IMR-90 (cell line): ENCODE results near the gene UBE3B. TPM values are rescaled to one million over a fixed set of nuclear protein-coding genes. Genes with fewer than 3 reads are reported as not detected.

Experiments used
- ATAC-seq: fragments of 200-7000 bp; cut with Tn5 transposase; 2 replicates; pipeline ENCODE4 v1.9.1; 2020; ENCODE audit warnings: low read depth, mild to moderate bottlenecking, moderate library complexity
- BruUV-seq: library from RNA; stranded (reverse); fragments of 400-500 nt; replicated peaks from 2 replicates; lab custom pipeline; 2021; lab: Mats Ljungman, UMichigan
- CTCF ChIA-PET: fragments of 300-600 bp; formaldehyde crosslinking; extraction: SDS; loops from one replicate; lab custom pipeline; 2021; ENCODE audit warnings: antibody characterized with exemption; lab: Yijun Ruan, JAX
- POLR2A ChIA-PET: fragments of 300-600 bp; sonication (Branson Sonifier 250); formaldehyde crosslinking; loops from one replicate; lab custom pipeline; 2022; ENCODE audit warnings: antibody characterized with exemption; ENCODE audit not compliant: unreplicated experiment; lab: Charles Lee
- DNase-seq: peaks from one replicate; pipeline ENCODE4 v3.0.0; 2013
- H2AFZ ChIP-seq: replicated peaks from 2 replicates; pipeline ENCODE3; 2013; ENCODE audit warnings: low read length, mild to moderate bottlenecking; ENCODE audit not compliant: poor library complexity
- H2AK5ac ChIP-seq: 2 replicates; pipeline ENCODE4 v1.6.1; 2013; ENCODE audit warnings: low read depth, low read length, inconsistent platforms
- H2AK9ac ChIP-seq: replicated peaks from 2 replicates; pipeline ENCODE3; 2013; ENCODE audit warnings: mild to moderate bottlenecking, low read depth, low read length, moderate library complexity; ENCODE audit not compliant: poor library complexity
- H2BK120ac ChIP-seq: 2 replicates; pipeline ENCODE4 v1.6.1; 2013; ENCODE audit warnings: low read depth, low read length, inconsistent platforms
- H2BK15ac ChIP-seq: 3 replicates; pipeline ENCODE4 v1.6.1; 2013; ENCODE audit warnings: low read depth, low read length, inconsistent platforms
- H2BK20ac ChIP-seq: 2 replicates; pipeline ENCODE4 v1.6.1; 2013; ENCODE audit warnings: low read depth, mild to moderate bottlenecking, inconsistent platforms, low read length, moderate library complexity
- H2BK5ac ChIP-seq: 2 replicates; pipeline ENCODE4 v1.6.1; 2013; ENCODE audit warnings: mild to moderate bottlenecking, low read depth, low read length, inconsistent platforms; ENCODE audit not compliant: poor library complexity, severe bottlenecking
- H3K14ac ChIP-seq: replicated peaks from 2 replicates; pipeline ENCODE4 v1.6.1; 2013; ENCODE audit warnings: low read depth, low read length, inconsistent platforms
- H3K18ac ChIP-seq: 2 replicates; pipeline ENCODE4 v1.6.1; 2013; ENCODE audit warnings: low read depth, low read length, control low read depth
- H3K23ac ChIP-seq: 2 replicates; pipeline ENCODE4 v1.6.1; 2013; ENCODE audit warnings: low read depth, low read length, inconsistent platforms
- H3K27ac ChIP-seq: 2 replicates; pipeline ENCODE4 v1.5.1; 2013; ENCODE audit warnings: mild to moderate bottlenecking, control low read depth, low read length; ENCODE audit not compliant: insufficient read depth
- H3K27me3 ChIP-seq: 2 replicates; pipeline ENCODE4 v1.6.1; 2013; ENCODE audit warnings: low read length; ENCODE audit not compliant: control insufficient read depth, insufficient read depth
- H3K36me3 ChIP-seq: 2 replicates; pipeline ENCODE4 v1.6.1; 2013; ENCODE audit warnings: low read length, mixed read lengths; ENCODE audit not compliant: control insufficient read depth, insufficient read depth
- H3K4ac ChIP-seq: 2 replicates; pipeline ENCODE4 v1.6.1; 2013; ENCODE audit warnings: low read depth, low read length, inconsistent platforms
- H3K4me1 ChIP-seq: 2 replicates; pipeline ENCODE4 v1.6.1; 2013; ENCODE audit warnings: low read length, mixed read lengths; ENCODE audit not compliant: control insufficient read depth, insufficient read depth
- H3K4me2 ChIP-seq: 2 replicates; pipeline ENCODE4 v1.6.1; 2013; ENCODE audit warnings: low read depth, mild to moderate bottlenecking, control low read depth, low read length, moderate library complexity
- H3K4me3 ChIP-seq: 2 replicates; pipeline ENCODE4 v1.5.1; 2013; ENCODE audit warnings: low read depth, mild to moderate bottlenecking, control low read depth, low read length, moderate library complexity; ENCODE audit not compliant: insufficient read depth
- H3K56ac ChIP-seq: 2 replicates; pipeline ENCODE4 v1.6.1; 2013; ENCODE audit warnings: low read length, inconsistent platforms; ENCODE audit not compliant: insufficient read depth; ENCODE audit errors: extremely low read depth
- H3K79me1 ChIP-seq, 2 experiments: 2 replicates each; pipeline ENCODE4 v1.6.1; 2013; ENCODE audit warnings: low read length in 2 of 2, inconsistent platforms in 1 of 2, low read depth in 1 of 2
- H3K9ac ChIP-seq: 2 replicates; pipeline ENCODE4 v1.6.1; 2013; ENCODE audit warnings: low read depth, low read length, control low read depth
- H3K9me1 ChIP-seq: 2 replicates; pipeline ENCODE4 v1.6.1; 2013; ENCODE audit warnings: low read length, inconsistent platforms; ENCODE audit not compliant: insufficient read depth
- H3K9me3 ChIP-seq: 2 replicates; pipeline ENCODE4 v1.6.1; 2013; ENCODE audit warnings: low read length; ENCODE audit not compliant: control insufficient read depth, insufficient read depth
- H4K20me1 ChIP-seq: 2 replicates; pipeline ENCODE4 v1.6.1; 2013; ENCODE audit warnings: low read length, inconsistent platforms; ENCODE audit not compliant: insufficient read depth
- H4K5ac ChIP-seq: 2 replicates; pipeline ENCODE4 v1.6.1; 2013; ENCODE audit warnings: mild to moderate bottlenecking, low read depth, low read length, control low read depth
- H4K8ac ChIP-seq, 2 experiments: 2 replicates each; pipeline ENCODE4 v1.6.1; 2013; ENCODE audit warnings: low read depth in 2 of 2, low read length in 2 of 2, control low read depth in 1 of 2, inconsistent platforms in 1 of 2
- H4K91ac ChIP-seq: 2 replicates; pipeline ENCODE4 v1.6.1; 2013; ENCODE audit warnings: low read depth, low read length, inconsistent platforms; ENCODE audit not compliant: insufficient read depth
- BHLHE40 ChIP-seq: fragments of 150-350 bp; IDR thresholded peaks from 2 replicates; pipeline ENCODE4 v1.6.1; 2016; ENCODE audit warnings: mild to moderate bottlenecking, low read depth, low read length
- CEBPB ChIP-seq: IDR thresholded peaks from 2 replicates; pipeline ENCODE4 v1.6.1; 2012; ENCODE audit warnings: low read depth, low read length, improper control_type of control experiment
- CHD1 ChIP-seq: IDR thresholded peaks from 2 replicates; pipeline ENCODE4 v1.6.1; 2012; ENCODE audit warnings: low read depth, low read length, improper control_type of control experiment
- FOS ChIP-seq: fragments of 150-350 bp; IDR thresholded peaks from 2 replicates; pipeline ENCODE4 v1.6.1; 2016; ENCODE audit warnings: low read depth, low read length
- MAFK ChIP-seq: IDR thresholded peaks from 2 replicates; pipeline ENCODE4 v1.6.1; 2012; ENCODE audit warnings: low read depth, low read length, improper control_type of control experiment
- MAZ ChIP-seq: IDR thresholded peaks from 2 replicates; pipeline ENCODE4 v1.6.1; 2012; ENCODE audit warnings: low read depth, mild to moderate bottlenecking, low read length, improper control_type of control experiment, moderate library complexity, borderline replicate concordance
- NFE2L2 ChIP-seq: fragments of 150-350 bp; IDR thresholded peaks from 2 replicates; pipeline ENCODE4 v1.6.1; 2016; ENCODE audit warnings: low read depth, mild to moderate bottlenecking, low read length
- POLR2A ChIP-seq: IDR thresholded peaks from 2 replicates; pipeline ENCODE4 v1.6.1; 2012; ENCODE audit warnings: mild to moderate bottlenecking, low read depth, low read length
- RAD21 ChIP-seq: IDR thresholded peaks from 2 replicates; pipeline ENCODE4 v1.6.1; 2012; ENCODE audit warnings: low read length, improper control_type of control experiment
- RCOR1 ChIP-seq: IDR thresholded peaks from 2 replicates; pipeline ENCODE4 v1.6.1; 2012; ENCODE audit warnings: mild to moderate bottlenecking, low read length, improper control_type of control experiment; ENCODE audit not compliant: insufficient replicate concordance
- RFX5 ChIP-seq: IDR thresholded peaks from 2 replicates; pipeline ENCODE4 v1.8.0; 2012; ENCODE audit warnings: low read depth, mild to moderate bottlenecking, low read length, moderate library complexity
- SMC3 ChIP-seq: fragments of 150-350 bp; IDR thresholded peaks from 2 replicates; pipeline ENCODE4 v1.6.1; 2016; ENCODE audit warnings: low read depth, mild to moderate bottlenecking, antibody characterized with exemption, low read length, moderate library complexity
- WGBS, 2 experiments: methylation state at CpG; one replicate each; pipeline versions ENCODE4 v1.1.5 to v1.1.7; 2013; ENCODE audit warnings: missing lambda C conversion rate in 2 of 2; ENCODE audit not compliant: insufficient read length in 1 of 2; ENCODE audit errors: extremely low coverage in 2 of 2; 5-methylcytosine and 5-hydroxymethylcytosine counted together
- dilution Hi-C: fragments of 300-500 bp; cut with HindIII; formaldehyde crosslinking; loops from one replicate; pipeline ENCODE4 v1.14.3; 2018; ENCODE audit warnings: low sequenced_read_pairs; ENCODE audit not compliant: unreplicated experiment
- in situ Hi-C: fragments of 300-500 bp; cut with MboI; formaldehyde crosslinking; loops from 3 replicates; pipeline ENCODE4 v1.14.3; 2019; ENCODE audit warnings: low sequenced_read_pairs, inconsistent platforms, mixed read lengths
- intact Hi-C: fragments of 100-400 bp; cut with micrococcal nuclease; formaldehyde crosslinking; loops from 2 replicates; pipeline ENCODE4 v1.10.0; 2022
- polyA plus RNA-seq, 3 experiments: library from polyadenylated mRNA; depleted of rRNA; stranded (reverse); fragments of >200 nt; gene quantifications; 2 replicates each; pipeline ENCODE4 v1.2.3, GENCODE V29; 2012; ENCODE audit warnings: low replicate concordance in 1 of 3
- total RNA-seq: library from RNA; depleted of rRNA; stranded (reverse); fragments of >200 nt; gene quantifications from 2 replicates; pipeline ENCODE4 v1.2.3, GENCODE V29; 2012
- TF ChIP-seq, protein P1 (sequence below): fragments of 150-350 bp; IDR thresholded peaks from 2 replicates; pipeline ENCODE4 v1.6.1; 2017; ENCODE audit warnings: mild to moderate bottlenecking, antibody characterized with exemption, low read length, low read depth
- TF ChIP-seq, protein P2 (sequence below): conservative IDR thresholded peaks from 2 replicates; pipeline ENCODE4 v1.5.1; 2012; ENCODE audit warnings: mild to moderate bottlenecking, low read depth, low read length, improper control_type of control experiment
- TF ChIP-seq, protein P3 (sequence below): fragments of 150-350 bp; IDR thresholded peaks from 2 replicates; pipeline ENCODE4 v1.6.1; 2016; ENCODE audit warnings: low read depth, mild to moderate bottlenecking, low read length, moderate library complexity, borderline replicate concordance

The UBE3B gene
- total and polyA plus RNA-seq, 2 of the 4 experiments (the other 2 are of a cell fraction), result 18.8 to 24.9 TPM

DNA sequence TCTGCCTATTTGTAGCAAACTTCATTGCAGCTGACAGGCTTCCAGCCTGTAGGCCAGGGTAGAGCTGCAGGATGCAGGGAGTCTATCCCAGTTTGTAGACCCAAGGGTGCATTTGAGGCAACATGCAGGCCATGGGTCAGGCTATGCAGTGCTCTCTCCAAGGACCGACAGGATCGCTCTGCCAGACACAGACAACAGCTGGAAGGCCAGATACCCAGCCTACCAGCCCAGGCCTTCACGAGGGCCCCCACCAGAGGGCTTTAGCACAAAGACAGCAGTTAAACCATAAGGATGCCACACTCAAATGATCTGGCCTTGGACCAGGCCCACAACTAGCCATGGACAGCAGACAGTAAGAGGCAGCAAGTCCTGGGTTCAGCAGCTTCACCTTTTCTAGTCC lies 10.6 kb upstream of the UBE3B start:
- Histone ChIP-seq H3K36me3 (peaks cover 52% of the 10 kb centered on the region), H2BK15ac (no peak overlapping the region), H3K4me2 (no peak overlapping the region), H3K4ac (no peak overlapping the region), H3K9me1 (peaks cover 41% of the 10 kb centered on the region), H2BK20ac (no peak overlapping the region), H2AFZ (no peak overlapping the region), H3K4me1 (peaks cover 22% of the 10 kb centered on the region), H2BK5ac (peak overlapping the region; percentile 10), H3K79me1 (peaks cover 6 to 85% of the 10 kb centered on the region in 2 experiments; a peak in 3 of 4 replicates), H3K27ac (peak overlapping the region; percentile 10; the same call in 1 of the 2 replicates), H3K9me3 (no peaks in the 10 kb centered on the region), H4K5ac (no peak overlapping the region), H4K8ac (no peak overlapping the region), H4K91ac (no peak overlapping the region), H4K20me1 (peaks cover 33% of the 10 kb centered on the region), H3K14ac (no peak overlapping the region), H3K56ac (no peak overlapping the region), H3K9ac (no peak overlapping the region), H3K18ac (no peak overlapping the region), H2AK9ac (no peak overlapping the region), H2AK5ac (no peak overlapping the region), H3K23ac (no peak overlapping the region), H3K27me3 (no peaks in the 10 kb centered on the region), H3K4me3 (no peak overlapping the region), H2BK120ac (no peak overlapping the region)
- no peak for DNase-seq
- TF ChIP-seq NFE2L2 (no peak), BHLHE40 (no peak), MAZ (no peak), RCOR1 (no peak), RFX5 (no peak), RAD21 (no peak), POLR2A (no peak), CHD1 (no peak), FOS (no peak), SMC3 (no peak), MAFK (no peak), CEBPB (no peak)
- TF ChIP-seq, protein P1, sequence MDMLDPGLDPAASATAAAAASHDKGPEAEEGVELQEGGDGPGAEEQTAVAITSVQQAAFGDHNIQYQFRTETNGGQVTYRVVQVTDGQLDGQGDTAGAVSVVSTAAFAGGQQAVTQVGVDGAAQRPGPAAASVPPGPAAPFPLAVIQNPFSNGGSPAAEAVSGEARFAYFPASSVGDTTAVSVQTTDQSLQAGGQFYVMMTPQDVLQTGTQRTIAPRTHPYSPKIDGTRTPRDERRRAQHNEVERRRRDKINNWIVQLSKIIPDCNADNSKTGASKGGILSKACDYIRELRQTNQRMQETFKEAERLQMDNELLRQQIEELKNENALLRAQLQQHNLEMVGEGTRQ, result no peak
- TF ChIP-seq, protein P2, sequence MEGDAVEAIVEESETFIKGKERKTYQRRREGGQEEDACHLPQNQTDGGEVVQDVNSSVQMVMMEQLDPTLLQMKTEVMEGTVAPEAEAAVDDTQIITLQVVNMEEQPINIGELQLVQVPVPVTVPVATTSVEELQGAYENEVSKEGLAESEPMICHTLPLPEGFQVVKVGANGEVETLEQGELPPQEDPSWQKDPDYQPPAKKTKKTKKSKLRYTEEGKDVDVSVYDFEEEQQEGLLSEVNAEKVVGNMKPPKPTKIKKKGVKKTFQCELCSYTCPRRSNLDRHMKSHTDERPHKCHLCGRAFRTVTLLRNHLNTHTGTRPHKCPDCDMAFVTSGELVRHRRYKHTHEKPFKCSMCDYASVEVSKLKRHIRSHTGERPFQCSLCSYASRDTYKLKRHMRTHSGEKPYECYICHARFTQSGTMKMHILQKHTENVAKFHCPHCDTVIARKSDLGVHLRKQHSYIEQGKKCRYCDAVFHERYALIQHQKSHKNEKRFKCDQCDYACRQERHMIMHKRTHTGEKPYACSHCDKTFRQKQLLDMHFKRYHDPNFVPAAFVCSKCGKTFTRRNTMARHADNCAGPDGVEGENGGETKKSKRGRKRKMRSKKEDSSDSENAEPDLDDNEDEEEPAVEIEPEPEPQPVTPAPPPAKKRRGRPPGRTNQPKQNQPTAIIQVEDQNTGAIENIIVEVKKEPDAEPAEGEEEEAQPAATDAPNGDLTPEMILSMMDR, result no peak
- TF ChIP-seq, protein P3, sequence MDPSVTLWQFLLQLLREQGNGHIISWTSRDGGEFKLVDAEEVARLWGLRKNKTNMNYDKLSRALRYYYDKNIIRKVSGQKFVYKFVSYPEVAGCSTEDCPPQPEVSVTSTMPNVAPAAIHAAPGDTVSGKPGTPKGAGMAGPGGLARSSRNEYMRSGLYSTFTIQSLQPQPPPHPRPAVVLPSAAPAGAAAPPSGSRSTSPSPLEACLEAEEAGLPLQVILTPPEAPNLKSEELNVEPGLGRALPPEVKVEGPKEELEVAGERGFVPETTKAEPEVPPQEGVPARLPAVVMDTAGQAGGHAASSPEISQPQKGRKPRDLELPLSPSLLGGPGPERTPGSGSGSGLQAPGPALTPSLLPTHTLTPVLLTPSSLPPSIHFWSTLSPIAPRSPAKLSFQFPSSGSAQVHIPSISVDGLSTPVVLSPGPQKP, result no peak
- intact Hi-C loops (no loop called here), in situ Hi-C loops (no loop called here), dilution Hi-C loops (no loop called here)
- ChIA-PET POLR2A (no interaction called here), CTCF (no interaction called here)
- no peak for ATAC-seq
- BruUV-seq, result no TSS peak
- 70% methylated on average over 3 of the region's 3 CpGs; no CpG with 5 or more reads in 1 of the 2 experiments for WGBS, 2 experiments
